Keratinocyte (primary cell): ENCODE data around the gene IGFL2. TPM values are rescaled to one million over a fixed set of nuclear protein-coding genes. Genes with fewer than 3 reads are reported as not detected.

Source experiments
- DNase-seq: peaks from one replicate; pipeline ENCODE4 v3.0.0-alpha.2; 2011; ENCODE audit warnings: low read depth, missing footprints, low spot score
- FAIRE-seq: peaks from 2 replicates; lab custom pipeline; 2011; peaks lifted over from hg19 to GRCh38; lab: Jason Lieb, UNC
- H2AFZ ChIP-seq: 2 replicates; pipeline ENCODE4 v1.6.0; 2012; ENCODE audit warnings: low read length, control low read depth, inconsistent platforms; ENCODE audit not compliant: control insufficient read depth
- H3K27ac ChIP-seq: 2 replicates; pipeline ENCODE4 v1.5.1; 2011; ENCODE audit warnings: low read length; ENCODE audit not compliant: control insufficient read depth, insufficient read depth
- H3K27me3 ChIP-seq: 3 replicates; pipeline ENCODE4 v1.6.0; 2011; ENCODE audit warnings: low read length; ENCODE audit not compliant: control insufficient read depth, insufficient read depth; ENCODE audit errors: extremely low read depth
- H3K36me3 ChIP-seq, 2 experiments: 2 replicates in 1 of 2; 3 replicates in 1 of 2; pipeline ENCODE4 v1.5.1; 2011; ENCODE audit warnings: low read length in 2 of 2, mild to moderate bottlenecking in 1 of 2; ENCODE audit not compliant: control insufficient read depth in 2 of 2, insufficient read depth in 2 of 2; ENCODE audit errors: extremely low read depth in 1 of 2
- H3K4me1 ChIP-seq: 3 replicates; pipeline ENCODE4 v1.5.1; 2011; ENCODE audit warnings: low read length; ENCODE audit not compliant: control insufficient read depth, insufficient read depth; ENCODE audit errors: extremely low read depth
- H3K4me2 ChIP-seq: 3 replicates; pipeline ENCODE4 v1.6.0; 2011; ENCODE audit warnings: low read depth, low read length; ENCODE audit not compliant: control insufficient read depth, insufficient read depth; ENCODE audit errors: extremely low read depth
- H3K4me3 ChIP-seq, 3 experiments: fragments of 200-600 bp in 1 of 3; sonication (generic) in 1 of 3; 2 replicates in 2 of 3; 3 replicates in 1 of 3; pipeline ENCODE4 v1.5.1; 2011 to 2016; ENCODE audit warnings: low read length in 3 of 3, mild to moderate bottlenecking in 3 of 3, control low read depth in 2 of 3, inconsistent platforms in 1 of 3, low read depth in 1 of 3, mixed read lengths in 1 of 3, mixed run types in 1 of 3, moderate library complexity in 1 of 3; ENCODE audit not compliant: control insufficient read depth in 2 of 3, insufficient read depth in 2 of 3; ENCODE audit errors: extremely low read depth in 1 of 3
- H3K79me2 ChIP-seq: 2 replicates; pipeline ENCODE4 v1.6.0; 2012; ENCODE audit warnings: low read length; ENCODE audit not compliant: control insufficient read depth, insufficient read depth
- H3K9ac ChIP-seq: 3 replicates; pipeline ENCODE4 v1.6.0; 2011; ENCODE audit warnings: low read length; ENCODE audit not compliant: control insufficient read depth, insufficient read depth; ENCODE audit errors: extremely low read depth
- H3K9me1 ChIP-seq: 3 replicates; pipeline ENCODE4 v1.6.0; 2011; ENCODE audit warnings: low read length; ENCODE audit not compliant: control insufficient read depth, insufficient read depth; ENCODE audit errors: extremely low read depth
- H3K9me3 ChIP-seq: 2 replicates; pipeline ENCODE4 v1.5.1; 2012; ENCODE audit warnings: low read depth, low read length; ENCODE audit not compliant: control insufficient read depth
- H4K20me1 ChIP-seq: 3 replicates; pipeline ENCODE4 v1.6.0; 2011; ENCODE audit warnings: low read length; ENCODE audit not compliant: control insufficient read depth, insufficient read depth; ENCODE audit errors: extremely low read depth
- CTCF ChIP-seq, 3 experiments: IDR thresholded peaks in 1 of 3; conservative IDR thresholded peaks in 1 of 3; optimal IDR thresholded peaks in 1 of 3; 2 replicates in 2 of 3; 3 replicates in 1 of 3; pipeline versions ENCODE3 to v1.5.1; 2011; ENCODE audit warnings: low read length in 3 of 3, mild to moderate bottlenecking in 3 of 3, moderate library complexity in 2 of 3, control low read depth in 1 of 3, inconsistent platforms in 1 of 3; ENCODE audit not compliant: insufficient read depth in 2 of 3; ENCODE audit errors: extremely low read depth in 1 of 3
- EZH2 ChIP-seq: IDR thresholded peaks from one replicate; pipeline ENCODE4 v1.6.1; 2012; ENCODE audit warnings: inconsistent platforms, mild to moderate bottlenecking, low read length, moderate library complexity
- dilution Hi-C: fragments of 300-500 bp; cut with MboI; formaldehyde crosslinking; loops from one replicate; pipeline ENCODE4 v1.7.0; 2020; ENCODE audit warnings: low sequenced_read_pairs; ENCODE audit not compliant: extremely low pct_ligation_motif_present
- polyA plus RNA-seq, 5 experiments: library from polyadenylated mRNA; depleted of rRNA in 3 of 5; stranded (reverse) in 3 of 5; stranded (forward) in 1 of 5; unstranded in 1 of 5; fragments of >200 nt; gene quantifications; 1 replicate in 1 of 5; 2 replicates in 3 of 5; 3 replicates in 1 of 5; pipeline versions ENCODE4 v1.2.1 to v1.2.3, GENCODE V29; 2011 to 2012; ENCODE audit warnings: missing spikeins in 2 of 5, low read depth in 1 of 5, low replicate concordance in 1 of 5

The IGFL2 gene
- polyA plus RNA-seq, 1 donor (not counting 4 experiments of a cell fraction or from before 2014, with no cell fraction given): 7.1 TPM

- FAIRE-seq: no peak
- H4K20me1 ChIP-seq: no peaks in the 10 kb centered on the region
- H3K4me2 ChIP-seq: no peak overlapping the region
- no peak overlapping the region for H3K9ac ChIP-seq
- no peaks in the 10 kb centered on the region for H3K36me3 ChIP-seq
- H3K4me3 ChIP-seq: no peak overlapping the region
- H3K4me1 ChIP-seq: no peaks in the 10 kb centered on the region
- H3K79me2 ChIP-seq: no peaks in the 10 kb centered on the region
- H3K27ac ChIP-seq: no peak overlapping the region
- dilution Hi-C loops: no loop called here
- TF ChIP-seq EZH2 (no peak), CTCF (optimal IDR thresholded peaks at IDR 0.05 in 1 of 3, IDR thresholded peaks at IDR 0.05 in 1 of 3, conservative IDR thresholded peaks at IDR 0.05 in 1 of 3; ENCODE audit: extremely low read depth in 1 of 3, insufficient read depth in 2 of 3, low read length in 3 of 3) (no peak)
- H3K9me3 ChIP-seq: no peaks in the 10 kb centered on the region
- H2AFZ ChIP-seq: no peak overlapping the region
- H3K9me1 ChIP-seq: no peaks in the 10 kb centered on the region
- H3K27me3 ChIP-seq: no peaks in the 10 kb centered on the region
- no peak for DNase-seq
Observed at GRCh38 chr19:46141421-46141820, 6.6 kb upstream of the IGFL2 start.

- no peak overlapping the region for H2AFZ ChIP-seq
- H3K27ac ChIP-seq: no peak overlapping the region
- H4K20me1 ChIP-seq: no peaks in the 10 kb centered on the region
- H3K79me2 ChIP-seq: no peaks in the 10 kb centered on the region
- TF ChIP-seq EZH2 (no peak), CTCF (optimal IDR thresholded peaks at IDR 0.05 in 1 of 3, IDR thresholded peaks at IDR 0.05 in 1 of 3, conservative IDR thresholded peaks at IDR 0.05 in 1 of 3; ENCODE audit: extremely low read depth in 1 of 3, insufficient read depth in 2 of 3, low read length in 3 of 3) (no peak)
- no peaks in the 10 kb centered on the region for H3K27me3 ChIP-seq
- H3K4me2 ChIP-seq: no peak overlapping the region
- H3K9ac ChIP-seq: no peak overlapping the region
- dilution Hi-C loops: no loop called here
- no peaks in the 10 kb centered on the region for H3K36me3 ChIP-seq
- H3K4me1 ChIP-seq: no peaks in the 10 kb centered on the region
- no peak for FAIRE-seq
- H3K9me3 ChIP-seq: no peaks in the 10 kb centered on the region
- DNase-seq: no peak
- H3K9me1 ChIP-seq: no peaks in the 10 kb centered on the region
- H3K4me3 ChIP-seq: no peak overlapping the region
Observed at GRCh38 chr19:46142294-46142693, 5.7 kb upstream of the IGFL2 start.
